ENCODE data around the gene LRRC56.
"Not testable (repeated sequence)": the region's sequence is repeated elsewhere in the genome, so short reads cannot be mapped to it uniquely, and the experiment has no call there.

Gene LRRC56

GRCh38 chr11:502288-503178 is 34.8 kb upstream of the LRRC56 start:
- no peak for FAIRE-seq

- no peak for FAIRE-seq
Measured at GRCh38 chr11:503179-503981, 33.9 kb upstream of the LRRC56 start.

- no peak for FAIRE-seq
Measured at GRCh38 chr11:504053-504993, 33.0 kb upstream of the LRRC56 start.

DNA sequence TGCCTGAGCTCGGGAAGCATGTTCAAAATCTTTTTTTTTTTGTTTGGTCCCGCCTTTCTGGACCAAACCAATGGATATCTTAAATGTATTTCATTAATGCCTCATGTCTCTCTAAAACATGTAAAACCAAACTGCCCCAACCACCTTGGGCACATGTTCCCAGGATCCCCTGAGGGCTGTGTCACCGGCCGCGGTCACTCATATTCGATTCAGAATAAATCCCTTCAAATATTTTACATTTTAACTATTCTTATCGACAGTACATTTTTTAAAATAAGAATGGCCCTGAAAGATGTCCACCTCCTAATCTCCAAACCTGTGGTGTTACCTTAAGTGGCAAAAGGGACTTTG is 32.4 kb upstream of the LRRC56 start:
- FAIRE-seq, result no peak

DNA sequence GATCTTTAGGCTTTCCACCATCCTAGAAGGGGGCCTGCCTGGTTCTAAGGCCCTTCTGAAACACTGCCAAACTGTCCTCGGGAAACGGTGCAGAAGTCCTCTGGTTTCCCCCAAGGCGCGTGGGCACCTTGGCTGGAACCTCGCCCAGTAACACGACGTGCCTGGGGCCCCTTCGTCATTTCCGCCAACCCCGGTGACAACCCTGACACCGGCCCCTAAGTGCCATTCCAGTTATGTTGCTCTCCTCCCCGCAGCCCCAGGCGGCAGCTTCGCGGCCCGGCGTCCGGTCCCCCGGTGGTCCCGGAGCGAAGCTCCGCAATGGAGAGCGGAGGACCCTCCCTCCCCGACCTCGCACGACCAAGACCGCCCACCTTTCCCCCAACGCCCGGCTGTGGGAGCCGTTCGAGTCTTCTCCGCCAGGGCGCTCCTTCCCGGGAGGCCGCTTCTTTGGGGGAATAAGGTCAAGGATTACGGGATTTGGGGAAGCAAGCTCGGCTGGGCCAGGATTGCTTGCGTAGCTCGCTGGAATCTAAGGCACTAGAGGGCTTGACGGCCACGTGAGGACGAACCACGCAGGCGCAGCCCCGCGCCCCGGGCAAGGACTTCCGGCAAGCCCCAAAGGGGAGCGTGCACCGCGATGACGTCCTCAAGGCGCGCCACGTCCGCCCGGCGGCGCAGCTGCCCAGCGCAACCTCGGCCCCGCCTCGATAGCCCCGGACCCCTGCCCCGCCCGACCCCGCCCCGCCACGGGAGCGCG is 30.9 kb upstream of the LRRC56 start:
- FAIRE-seq, result peak; percentile 30

- no peak for FAIRE-seq
Measured at GRCh38 chr11:506995-507726, 30.2 kb upstream of the LRRC56 start, which contains the start of gene RNH1. Gene RNH1, minus strand, starts transcription at chr11:507242. Its CDS starts 5,080 bp downstream, at chr11:502162.

DNA sequence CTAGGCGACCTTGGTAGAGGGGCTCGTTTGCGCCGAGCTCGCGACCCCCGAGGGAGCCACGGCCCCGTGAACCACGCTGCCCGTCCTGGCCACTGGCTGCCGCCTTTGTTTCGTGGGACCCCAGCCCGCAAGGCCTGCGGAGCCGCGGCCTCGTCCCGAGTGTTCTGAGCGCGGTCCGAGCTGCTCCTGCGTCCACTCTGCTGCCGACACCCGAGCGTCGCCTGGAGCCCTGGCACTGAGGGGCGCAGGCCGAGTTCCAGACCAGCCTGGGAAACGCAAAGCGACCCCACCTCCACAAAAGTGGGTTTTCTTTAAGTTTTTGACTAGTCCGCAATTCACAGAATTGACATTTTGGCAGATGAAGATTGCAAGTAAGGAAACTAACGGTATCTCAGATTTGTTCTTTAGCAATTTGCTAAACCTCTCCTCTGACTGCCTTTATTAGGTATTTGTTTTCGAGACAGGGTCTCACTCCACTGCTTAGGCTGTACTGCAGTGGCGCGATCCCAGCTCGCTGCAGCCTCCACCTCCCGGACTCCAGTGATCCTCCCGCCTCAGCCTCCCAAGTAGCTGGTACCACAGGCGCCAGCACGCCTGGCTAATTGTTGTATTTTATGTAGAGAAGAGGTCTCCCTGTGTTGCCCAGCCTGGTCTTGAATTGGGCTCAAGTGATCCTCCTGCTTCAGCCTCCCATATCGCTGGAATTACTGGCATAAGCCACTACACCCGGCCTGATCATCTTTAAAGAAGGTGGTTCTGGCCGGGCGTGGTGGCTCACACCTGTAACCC is 29.4 kb upstream of the LRRC56 start:
- FAIRE-seq, result no peak

GRCh38 chr11:508956-509355 is 28.4 kb upstream of the LRRC56 start:
- no peak for FAIRE-seq

DNA sequence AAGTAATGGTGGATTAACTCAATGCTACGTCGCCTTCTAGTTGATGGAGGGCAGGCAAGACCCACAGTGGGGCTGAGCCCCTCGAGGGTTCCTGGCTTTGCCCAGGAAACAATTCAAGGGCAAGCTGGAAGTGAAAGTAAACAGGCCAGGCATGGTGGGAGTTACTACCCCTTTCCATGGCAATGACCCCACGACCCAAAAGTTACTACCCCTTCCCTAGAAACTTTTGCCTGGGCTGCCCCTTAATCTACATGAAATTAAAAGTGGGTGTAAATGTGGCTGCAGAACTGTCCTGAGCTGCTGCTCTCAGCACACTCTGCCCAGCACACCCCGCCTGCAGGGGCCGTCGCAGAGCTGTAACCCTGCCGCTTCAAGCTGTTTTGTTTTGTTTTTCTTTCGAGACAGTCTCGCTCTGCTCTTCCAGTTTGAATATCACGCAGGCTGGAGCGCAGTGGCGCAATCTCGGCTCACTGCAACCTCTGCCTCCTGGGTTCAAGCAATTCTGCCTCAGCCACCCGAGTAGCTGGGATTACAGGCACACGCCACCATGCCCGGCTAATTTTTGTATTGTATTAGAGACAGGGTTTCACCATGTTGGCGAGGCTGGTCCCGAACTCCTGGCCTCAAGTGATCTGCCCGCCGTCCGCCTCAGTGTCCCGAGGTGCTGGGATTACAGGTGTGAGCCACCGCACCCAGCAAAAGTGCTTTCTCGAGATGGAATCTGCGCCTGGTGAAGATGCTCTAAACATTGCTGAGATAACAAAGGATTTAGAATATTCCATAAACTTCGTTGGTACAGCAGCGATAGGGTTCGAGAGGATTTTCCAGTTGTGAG is 24.3 kb upstream of the LRRC56 start:
- no peak for FAIRE-seq

DNA sequence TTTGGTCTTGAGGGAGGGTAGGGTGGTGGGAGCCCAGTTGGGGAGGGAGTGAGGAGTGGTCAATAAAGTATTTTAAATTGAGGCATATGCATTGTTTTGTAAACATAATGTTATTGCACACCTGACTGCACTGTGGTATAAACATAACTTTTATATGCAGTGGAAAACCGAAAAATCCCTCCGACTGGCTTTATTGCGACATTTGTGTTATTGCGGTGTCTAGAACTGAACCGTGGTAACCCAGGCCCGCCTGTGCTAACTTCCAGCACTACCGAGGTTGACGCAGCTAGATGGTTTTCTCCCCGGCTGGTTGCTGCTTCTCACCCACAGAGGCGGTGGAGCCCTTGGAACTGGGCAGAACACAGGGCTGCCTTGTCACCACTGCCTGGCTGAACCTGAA is 22.7 kb upstream of the LRRC56 start:
- no peak for FAIRE-seq

DNA sequence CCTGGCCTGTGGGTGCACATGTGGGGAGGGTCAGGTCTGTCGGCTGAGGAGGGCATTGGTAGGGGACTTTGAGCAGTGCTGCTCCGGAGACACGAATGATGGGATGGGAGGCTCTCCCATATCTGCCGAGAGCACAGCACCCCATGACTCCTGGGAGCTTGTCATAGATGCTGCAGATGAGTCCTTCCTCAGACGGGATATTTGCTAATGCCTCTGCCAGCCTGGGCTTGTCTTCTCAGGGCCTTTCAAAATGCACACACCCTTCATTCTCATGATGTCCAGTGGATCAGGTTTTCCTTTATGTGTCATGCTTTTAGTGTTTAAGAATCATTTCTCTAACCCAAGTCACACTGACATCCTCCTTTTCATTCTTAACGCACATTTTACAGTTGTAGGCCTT is 22.2 kb upstream of the LRRC56 start:
- no peak for FAIRE-seq

- FAIRE-seq, result no peak
Measured at GRCh38 chr11:516400-516799, 20.9 kb upstream of the LRRC56 start.

GRCh38 chr11:516918-517685 is 20.2 kb upstream of the LRRC56 start:
- not testable (repeated sequence) for FAIRE-seq

- peak; percentile 71 for FAIRE-seq
Measured at GRCh38 chr11:518463-519202, 18.7 kb upstream of the LRRC56 start.

GRCh38 chr11:520428-521176 is 16.7 kb upstream of the LRRC56 start:
- FAIRE-seq, result no peak

DNA sequence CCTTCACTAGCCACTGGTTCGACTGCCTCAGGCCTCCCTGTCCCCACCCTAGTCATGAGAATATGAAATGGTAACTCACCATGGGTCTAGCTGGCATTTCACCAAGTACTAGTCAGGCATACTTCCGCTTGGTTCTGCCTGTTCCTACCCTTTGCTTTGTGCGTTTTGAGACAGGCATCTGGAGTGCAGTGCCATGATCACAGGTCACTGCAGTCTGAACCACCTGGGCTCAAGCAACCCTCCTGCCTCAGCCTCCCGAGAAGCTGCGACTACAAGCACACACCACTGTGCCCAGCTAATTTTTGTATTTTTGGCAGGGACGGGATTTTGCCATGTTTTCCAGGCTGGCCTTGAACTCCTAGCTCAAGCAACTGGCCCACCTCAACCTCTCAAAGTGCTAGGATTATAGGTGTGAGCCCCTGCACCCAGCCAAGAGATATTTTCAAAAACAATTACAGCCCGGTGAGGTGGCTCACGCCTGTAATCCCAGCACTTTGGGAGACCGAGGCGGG is 16.1 kb upstream of the LRRC56 start:
- no peak for FAIRE-seq

DNA sequence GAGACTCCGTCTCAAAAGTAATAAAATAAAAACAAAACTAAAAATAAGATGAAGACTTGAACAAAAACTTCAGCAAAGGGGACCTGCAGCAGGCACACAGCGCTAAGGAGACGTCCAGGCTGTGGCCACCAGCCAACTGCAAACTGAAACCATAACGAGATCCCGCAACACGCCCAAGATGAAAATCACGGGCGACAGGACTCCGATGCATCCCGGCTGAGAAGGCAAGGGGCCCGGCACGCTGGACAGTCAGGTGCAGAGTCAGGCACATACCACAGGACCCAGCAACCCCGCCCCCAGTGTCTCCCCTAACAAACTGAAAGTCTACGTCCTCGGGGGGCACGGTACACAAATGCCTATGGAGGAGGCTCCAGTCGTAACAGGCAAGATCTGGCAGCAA is 11.1 kb upstream of the LRRC56 start:
- no peak for FAIRE-seq

Data from G401.6 (cell line).